SK-N-SH (cell line): Measurements from ENCODE around the gene ITSN1.

Experiments
- FOSL2 ChIP-seq: IDR thresholded peaks from 2 replicates; pipeline ENCODE4 v1.4.0; 2012; ENCODE audit warnings: low read depth, mild to moderate bottlenecking, moderate library complexity, borderline replicate concordance
- TAF1 ChIP-seq: IDR thresholded peaks from 2 replicates; pipeline ENCODE4 v1.6.1; 2012; ENCODE audit warnings: low read depth, mild to moderate bottlenecking, low read length, moderate library complexity, borderline replicate concordance
- TF ChIP-seq, protein P1 (sequence below): fragments of 200-600 bp; sonication (generic); IDR thresholded peaks from 2 replicates; pipeline ENCODE4 v1.6.1; 2017; ENCODE audit warnings: antibody characterized with exemption, mild to moderate bottlenecking, moderate library complexity
- TF ChIP-seq, protein P2 (sequence below): IDR thresholded peaks from 2 replicates; pipeline ENCODE4 v1.4.0; 2012; ENCODE audit warnings: low read depth, borderline replicate concordance

DNA sequence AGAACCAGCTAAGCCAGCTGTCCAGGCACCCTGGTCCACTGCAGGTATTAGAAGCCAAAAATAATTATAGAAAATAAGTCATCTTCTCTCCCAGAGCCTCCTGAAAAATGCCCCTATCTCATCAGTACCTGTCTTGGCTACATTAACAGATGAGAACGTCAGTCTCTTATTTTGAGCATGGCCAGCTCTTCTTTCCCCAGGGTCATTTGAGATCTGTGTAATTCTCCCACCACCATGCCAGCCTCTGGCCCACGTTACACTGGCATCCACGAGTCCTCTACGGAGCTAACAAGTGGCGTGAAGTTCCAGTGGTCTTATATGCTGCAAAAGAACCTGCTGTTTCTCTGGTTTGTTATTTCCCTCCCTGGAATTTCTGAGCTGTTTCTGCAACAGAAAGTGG is 155.3 kb downstream of the ITSN1 start:
- TF ChIP-seq, protein P1, sequence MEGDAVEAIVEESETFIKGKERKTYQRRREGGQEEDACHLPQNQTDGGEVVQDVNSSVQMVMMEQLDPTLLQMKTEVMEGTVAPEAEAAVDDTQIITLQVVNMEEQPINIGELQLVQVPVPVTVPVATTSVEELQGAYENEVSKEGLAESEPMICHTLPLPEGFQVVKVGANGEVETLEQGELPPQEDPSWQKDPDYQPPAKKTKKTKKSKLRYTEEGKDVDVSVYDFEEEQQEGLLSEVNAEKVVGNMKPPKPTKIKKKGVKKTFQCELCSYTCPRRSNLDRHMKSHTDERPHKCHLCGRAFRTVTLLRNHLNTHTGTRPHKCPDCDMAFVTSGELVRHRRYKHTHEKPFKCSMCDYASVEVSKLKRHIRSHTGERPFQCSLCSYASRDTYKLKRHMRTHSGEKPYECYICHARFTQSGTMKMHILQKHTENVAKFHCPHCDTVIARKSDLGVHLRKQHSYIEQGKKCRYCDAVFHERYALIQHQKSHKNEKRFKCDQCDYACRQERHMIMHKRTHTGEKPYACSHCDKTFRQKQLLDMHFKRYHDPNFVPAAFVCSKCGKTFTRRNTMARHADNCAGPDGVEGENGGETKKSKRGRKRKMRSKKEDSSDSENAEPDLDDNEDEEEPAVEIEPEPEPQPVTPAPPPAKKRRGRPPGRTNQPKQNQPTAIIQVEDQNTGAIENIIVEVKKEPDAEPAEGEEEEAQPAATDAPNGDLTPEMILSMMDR: no peak
- TF ChIP-seq, protein P2, sequence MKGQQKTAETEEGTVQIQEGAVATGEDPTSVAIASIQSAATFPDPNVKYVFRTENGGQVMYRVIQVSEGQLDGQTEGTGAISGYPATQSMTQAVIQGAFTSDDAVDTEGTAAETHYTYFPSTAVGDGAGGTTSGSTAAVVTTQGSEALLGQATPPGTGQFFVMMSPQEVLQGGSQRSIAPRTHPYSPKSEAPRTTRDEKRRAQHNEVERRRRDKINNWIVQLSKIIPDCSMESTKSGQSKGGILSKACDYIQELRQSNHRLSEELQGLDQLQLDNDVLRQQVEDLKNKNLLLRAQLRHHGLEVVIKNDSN: no peak
- TF ChIP-seq TAF1 (no peak), FOSL2 (no peak)
